HG03139 (cell line): Measurements from ENCODE around the gene SERPINA7.
"Not testable (repeated sequence)": the region's sequence is repeated elsewhere in the genome, so short reads cannot be mapped to it uniquely, and the experiment has no call there.

Source experiments
- ATAC-seq: cut with Tn5 transposase; IDR thresholded peaks from one replicate; pipeline ENCODE4 v1.9.1; 2021; ENCODE audit not compliant: unreplicated experiment

SERPINA7 gene

GRCh38 chrX:106038625-106039024 is at the start of gene SERPINA7:
Gene SERPINA7 (minus strand): TSS chrX:106038727. CDS start chrX:106037058, 1,669 bp downstream.
- no peak for ATAC-seq

- no peak for ATAC-seq
Observed at GRCh38 chrX:106069048-106069447, 30.5 kb upstream of the SERPINA7 start.

- ATAC-seq = no peak
Observed at GRCh38 chrX:106050054-106050453, 11.5 kb upstream of the SERPINA7 start.

- ATAC-seq = no peak
Observed at GRCh38 chrX:106042296-106042695, 3.8 kb upstream of the SERPINA7 start.

- no peak for ATAC-seq
Observed at GRCh38 chrX:106040861-106041260, 2.3 kb upstream of the SERPINA7 start.

GRCh38 chrX:106039920-106040319 is 1.4 kb upstream of the SERPINA7 start:
- ATAC-seq = no peak

- no peak for ATAC-seq
Observed at GRCh38 chrX:106037835-106038473, 573 bp downstream of the SERPINA7 start.

GRCh38 chrX:106036716-106037115 is 1.8 kb downstream of the SERPINA7 start:
- ATAC-seq = no peak

- ATAC-seq = no peak
Observed at GRCh38 chrX:106035064-106035463, 3.5 kb downstream of the SERPINA7 start.

GRCh38 chrX:106023947-106024346 is 14.6 kb downstream of the SERPINA7 start:
- no peak for ATAC-seq

- ATAC-seq = no peak
Observed at GRCh38 chrX:106022238-106022637, 16.3 kb downstream of the SERPINA7 start.

GRCh38 chrX:106014119-106014775 is 24.3 kb downstream of the SERPINA7 start:
- ATAC-seq = no peak

GRCh38 chrX:106009145-106009544 is 29.4 kb downstream of the SERPINA7 start:
- no peak for ATAC-seq

- no peak for ATAC-seq
Observed at GRCh38 chrX:106007815-106008214, 30.7 kb downstream of the SERPINA7 start.

- ATAC-seq = no peak
Observed at GRCh38 chrX:106005684-106006083, 32.8 kb downstream of the SERPINA7 start.

- not testable (repeated sequence) for ATAC-seq
Observed at GRCh38 chrX:106000609-106001008, 37.9 kb downstream of the SERPINA7 start.

GRCh38 chrX:106000203-106000602 is 38.3 kb downstream of the SERPINA7 start:
- ATAC-seq = no peak

GRCh38 chrX:105999294-105999693 is 39.2 kb downstream of the SERPINA7 start:
- ATAC-seq = no peak

- ATAC-seq = not testable (repeated sequence)
Observed at GRCh38 chrX:105988487-105988886, 50.0 kb downstream of the SERPINA7 start.
